ENCODE data around the gene FRMPD2.

Gene FRMPD2

DNA sequence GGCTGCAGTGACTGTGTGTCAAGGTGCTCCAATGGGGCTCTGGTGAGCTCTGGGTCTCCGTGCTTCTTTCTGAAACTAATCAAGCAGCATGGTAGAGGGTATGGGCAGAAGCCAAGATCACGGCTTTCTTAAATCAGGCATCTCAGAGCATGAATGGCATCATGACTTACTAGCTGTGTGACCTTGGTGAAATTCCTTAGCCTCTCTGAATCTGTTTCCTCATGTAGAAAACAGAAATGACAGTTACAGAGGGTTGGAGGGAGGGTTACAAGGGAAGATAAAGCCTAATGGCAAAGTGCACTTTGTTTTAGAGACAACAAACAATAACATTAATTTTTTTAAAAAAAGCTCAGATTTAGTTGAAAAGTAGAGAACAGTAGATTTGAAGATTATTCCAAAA, 34.9 kb downstream of the FRMPD2 start:
- no peak overlapping the region for H3K4me2 ChIP-seq (ENCODE audit: low read depth, low read length, poor library complexity, severe bottlenecking)
- no peaks in the 10 kb centered on the region for H3K79me2 ChIP-seq (ENCODE audit: insufficient read depth, low read length)
- H3K36me3 ChIP-seq (ENCODE audit: insufficient read depth, low read length) = no peaks in the 10 kb centered on the region
- H2AFZ ChIP-seq (ENCODE audit: low read length) = no peak overlapping the region
- H3K9me2 ChIP-seq (replicated peaks; ENCODE audit: low read depth, low read length) = no peaks in the 10 kb centered on the region
- H4K20me1 ChIP-seq (ENCODE audit: insufficient read depth, low read length, poor library complexity, severe bottlenecking) = no peaks in the 10 kb centered on the region
- no peak overlapping the region for H3K4me3 ChIP-seq (ENCODE audit: low read length, poor library complexity, severe bottlenecking)
- no peak for TF ChIP-seq CTCF (conservative IDR thresholded peaks at IDR 0.05; ENCODE audit: low read length)
- no peak for TF ChIP-seq EZH2phosphoT487 (IDR thresholded peaks at IDR 0.05; ENCODE audit: borderline replicate concordance)
- H3F3A ChIP-seq (ENCODE audit: low read depth) = no peaks in the 10 kb centered on the region
- no peaks in the 10 kb centered on the region for H3K27me3 ChIP-seq (ENCODE audit: insufficient read depth, low read length, poor library complexity, severe bottlenecking)
- H3K4me1 ChIP-seq (ENCODE audit: insufficient read depth, low read length, poor library complexity, severe bottlenecking) = no peaks in the 10 kb centered on the region
- H3K9me3 ChIP-seq (ENCODE audit: insufficient read depth, low read depth, low read length) = no peaks in the 10 kb centered on the region
- no peak overlapping the region for H3K9ac ChIP-seq (ENCODE audit: low read depth, low read length, poor library complexity, severe bottlenecking)

- no peak for TF ChIP-seq CTCF (conservative IDR thresholded peaks at IDR 0.05; ENCODE audit: low read length)
- no peak for TF ChIP-seq EZH2phosphoT487 (IDR thresholded peaks at IDR 0.05; ENCODE audit: borderline replicate concordance)
Measured at GRCh38 chr10:48238826-48239520, 35.5 kb downstream of the FRMPD2 start.

GRCh38 chr10:48237259-48238250, 36.9 kb downstream of the FRMPD2 start:
- no peaks in the 10 kb centered on the region for H3K36me3 ChIP-seq (ENCODE audit: insufficient read depth, low read length)
- H3K4me1 ChIP-seq (ENCODE audit: insufficient read depth, low read length, poor library complexity, severe bottlenecking) = no peaks in the 10 kb centered on the region
- no peaks in the 10 kb centered on the region for H3K9me3 ChIP-seq (ENCODE audit: insufficient read depth, low read depth, low read length)
- H2AFZ ChIP-seq (ENCODE audit: low read length) = no peak overlapping the region
- TF ChIP-seq EZH2phosphoT487 (IDR thresholded peaks at IDR 0.05; ENCODE audit: borderline replicate concordance) (no peak), CTCF (conservative IDR thresholded peaks at IDR 0.05; ENCODE audit: low read length) (no peak)
- no peaks in the 10 kb centered on the region for H4K20me1 ChIP-seq (ENCODE audit: insufficient read depth, low read length, poor library complexity, severe bottlenecking)
- H3K9ac ChIP-seq (ENCODE audit: low read depth, low read length, poor library complexity, severe bottlenecking) = no peak overlapping the region
- H3F3A ChIP-seq (ENCODE audit: low read depth) = no peaks in the 10 kb centered on the region
- H3K79me2 ChIP-seq (ENCODE audit: insufficient read depth, low read length) = no peaks in the 10 kb centered on the region
- H3K9me2 ChIP-seq (replicated peaks; ENCODE audit: low read depth, low read length) = no peaks in the 10 kb centered on the region
- no peaks in the 10 kb centered on the region for H3K27me3 ChIP-seq (ENCODE audit: insufficient read depth, low read length, poor library complexity, severe bottlenecking)
- no peak overlapping the region for H3K4me2 ChIP-seq (ENCODE audit: low read depth, low read length, poor library complexity, severe bottlenecking)
- no peak overlapping the region for H3K4me3 ChIP-seq (ENCODE audit: low read length, poor library complexity, severe bottlenecking)

More at GRCh38 chr10:48238826-48239520, 35.5 kb downstream of the FRMPD2 start:
- no peaks in the 10 kb centered on the region for H3K9me2 ChIP-seq (replicated peaks; ENCODE audit: low read depth, low read length)
- no peaks in the 10 kb centered on the region for H3K36me3 ChIP-seq (ENCODE audit: insufficient read depth, low read length)
- H3F3A ChIP-seq (ENCODE audit: low read depth) = no peaks in the 10 kb centered on the region
- no peaks in the 10 kb centered on the region for H3K79me2 ChIP-seq (ENCODE audit: insufficient read depth, low read length)
- no peak overlapping the region for H3K9ac ChIP-seq (ENCODE audit: low read depth, low read length, poor library complexity, severe bottlenecking)
- no peaks in the 10 kb centered on the region for H3K9me3 ChIP-seq (ENCODE audit: insufficient read depth, low read depth, low read length)
- no peak overlapping the region for H3K4me3 ChIP-seq (ENCODE audit: low read length, poor library complexity, severe bottlenecking)
- H4K20me1 ChIP-seq (ENCODE audit: insufficient read depth, low read length, poor library complexity, severe bottlenecking) = no peaks in the 10 kb centered on the region
- no peak overlapping the region for H3K4me2 ChIP-seq (ENCODE audit: low read depth, low read length, poor library complexity, severe bottlenecking)
- H3K27me3 ChIP-seq (ENCODE audit: insufficient read depth, low read length, poor library complexity, severe bottlenecking) = no peaks in the 10 kb centered on the region
- H3K4me1 ChIP-seq (ENCODE audit: insufficient read depth, low read length, poor library complexity, severe bottlenecking) = no peaks in the 10 kb centered on the region
- no peak overlapping the region for H2AFZ ChIP-seq (ENCODE audit: low read length)

All from Loucy (cell line).